Measurements from ENCODE around the gene FGF21. TPM values are rescaled to one million over a fixed set of nuclear protein-coding genes. Genes with fewer than 3 reads are reported as not detected.

Gene FGF21
- total RNA-seq, 1 donor from 2014 or later, result not detected

- TF ChIP-seq, protein P1, sequence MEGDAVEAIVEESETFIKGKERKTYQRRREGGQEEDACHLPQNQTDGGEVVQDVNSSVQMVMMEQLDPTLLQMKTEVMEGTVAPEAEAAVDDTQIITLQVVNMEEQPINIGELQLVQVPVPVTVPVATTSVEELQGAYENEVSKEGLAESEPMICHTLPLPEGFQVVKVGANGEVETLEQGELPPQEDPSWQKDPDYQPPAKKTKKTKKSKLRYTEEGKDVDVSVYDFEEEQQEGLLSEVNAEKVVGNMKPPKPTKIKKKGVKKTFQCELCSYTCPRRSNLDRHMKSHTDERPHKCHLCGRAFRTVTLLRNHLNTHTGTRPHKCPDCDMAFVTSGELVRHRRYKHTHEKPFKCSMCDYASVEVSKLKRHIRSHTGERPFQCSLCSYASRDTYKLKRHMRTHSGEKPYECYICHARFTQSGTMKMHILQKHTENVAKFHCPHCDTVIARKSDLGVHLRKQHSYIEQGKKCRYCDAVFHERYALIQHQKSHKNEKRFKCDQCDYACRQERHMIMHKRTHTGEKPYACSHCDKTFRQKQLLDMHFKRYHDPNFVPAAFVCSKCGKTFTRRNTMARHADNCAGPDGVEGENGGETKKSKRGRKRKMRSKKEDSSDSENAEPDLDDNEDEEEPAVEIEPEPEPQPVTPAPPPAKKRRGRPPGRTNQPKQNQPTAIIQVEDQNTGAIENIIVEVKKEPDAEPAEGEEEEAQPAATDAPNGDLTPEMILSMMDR (IDR thresholded peaks at IDR 0.05; ENCODE audit: borderline replicate concordance), result no peak
- DNase-seq, result no peak
- H3K27ac ChIP-seq (replicated peaks), result peak overlapping the region; percentile 90
- peaks cover 8% of the 10 kb centered on the region for H3K36me3 ChIP-seq
- intact Hi-C loops (cut with micrococcal nuclease), result loop anchor here (10.0 kb wide), 1 partner anchor 101 kb away; the partner anchor contains the start of gene CA11
- H3K9me3 ChIP-seq (replicated peaks), result no peaks in the 10 kb centered on the region
- peak overlapping the region; percentile 61 for H3K4me3 ChIP-seq
- peaks cover 32% of the 10 kb centered on the region for H3K4me1 ChIP-seq
- peaks cover 18% of the 10 kb centered on the region for H3K27me3 ChIP-seq (ENCODE audit: low read depth)
These were observed 9.2 kb upstream of the FGF21 start for GRCh38 chr19:48746110-48746509.

DNA sequence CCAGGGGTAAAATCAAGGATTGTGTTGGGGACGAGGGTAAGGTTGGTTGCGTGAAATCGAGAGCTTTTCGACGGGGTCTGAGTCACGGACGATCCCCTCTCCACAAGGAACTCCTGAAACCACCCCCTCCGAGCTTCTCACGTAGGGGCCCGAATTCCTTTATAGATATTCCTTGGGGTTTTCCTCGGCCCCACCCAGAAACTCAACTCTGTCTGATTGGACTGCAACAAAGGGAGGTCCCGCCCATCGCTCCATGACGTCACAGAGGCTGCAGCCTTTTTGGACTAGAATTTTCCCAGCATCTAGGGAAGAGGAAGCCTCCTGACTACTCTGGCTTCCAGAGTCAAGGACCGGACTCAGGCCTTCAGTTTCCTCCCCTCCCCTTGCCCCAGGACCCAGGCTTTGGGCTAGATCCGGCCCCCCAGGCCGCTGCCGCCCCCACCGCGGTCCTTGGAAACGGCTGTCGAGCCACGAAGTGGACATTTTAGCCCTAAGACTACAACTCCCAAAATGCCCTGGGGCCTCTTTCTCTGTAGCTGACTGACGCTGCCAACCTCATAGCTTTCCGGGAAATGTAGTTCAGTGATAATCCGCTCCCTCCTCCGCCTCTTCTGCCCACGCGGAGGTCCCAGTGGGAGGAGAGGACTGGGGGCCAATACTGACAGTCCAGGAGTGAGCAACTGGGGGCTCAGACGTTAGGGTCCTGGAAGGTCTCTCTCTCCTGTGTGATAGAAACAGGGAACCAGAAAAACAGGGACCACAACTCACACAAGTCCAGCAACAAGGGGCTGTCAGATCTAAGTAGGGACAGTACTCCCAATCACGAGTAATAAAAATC is 8.4 kb upstream of the FGF21 start, which contains the start of gene IZUMO1:
IZUMO1 (minus strand) TSS at position 172 of the 838 bp plus-strand sequence. CDS start 1,050 bp downstream, outside the sequence.
- intact Hi-C loops (cut with micrococcal nuclease), result loop anchor here (10.0 kb wide), 1 partner anchor 102 kb away; the partner anchor contains the start of gene CA11
- peaks cover 8% of the 10 kb centered on the region for H3K36me3 ChIP-seq
- DNase-seq, result peak; percentile 84
- H3K4me1 ChIP-seq, result peaks cover 28% of the 10 kb centered on the region
- peaks cover 27% of the 10 kb centered on the region for H3K27me3 ChIP-seq (ENCODE audit: low read depth)
- no peaks in the 10 kb centered on the region for H3K9me3 ChIP-seq (replicated peaks)
- H3K4me3 ChIP-seq, result peak within 1 kb of the TSS; percentile 61
- TF ChIP-seq, protein P1 (IDR thresholded peaks at IDR 0.05; ENCODE audit: borderline replicate concordance), result no peak
- peak within 1 kb of the TSS; percentile 90 for H3K27ac ChIP-seq (replicated peaks)

- Histone ChIP-seq H3K9me3 (replicated peaks) (no peaks in the 10 kb centered on the region), H3K4me3 (no peak overlapping the region), H3K27ac (replicated peaks) (no peak overlapping the region), H3K36me3 (peaks cover 8% of the 10 kb centered on the region), H3K27me3 (ENCODE audit: low read depth) (peaks cover 46% of the 10 kb centered on the region), H3K4me1 (peaks cover 45% of the 10 kb centered on the region)
- intact Hi-C loops (cut with micrococcal nuclease), result loop anchor here (10.0 kb wide), 1 partner anchor 105 kb away; the partner anchor contains the start of gene CA11
- TF ChIP-seq, protein P1 (IDR thresholded peaks at IDR 0.05; ENCODE audit: borderline replicate concordance), result no peak
- DNase-seq, result no peak
These were observed 5.6 kb upstream of the FGF21 start for GRCh38 chr19:48749571-48750198.

DNA sequence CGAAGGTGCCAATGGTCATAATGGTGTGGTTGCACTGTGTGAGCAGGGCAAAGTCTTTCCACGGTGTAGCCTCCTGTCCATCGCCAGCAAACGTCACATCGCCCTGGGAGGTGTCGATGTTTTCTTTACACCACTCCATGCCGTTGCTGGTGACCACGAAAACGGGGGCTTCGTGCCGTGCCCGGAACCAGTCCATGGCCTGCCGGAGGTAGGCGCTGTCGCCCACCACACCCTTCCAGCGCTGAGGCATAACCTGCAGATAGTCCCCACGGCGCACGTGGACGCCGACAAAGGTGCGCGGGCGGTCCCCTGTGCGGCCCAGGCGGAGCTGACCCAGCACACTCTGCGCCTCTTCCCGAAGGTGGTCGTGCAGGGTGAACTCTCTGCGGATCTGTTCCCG is 5.0 kb upstream of the FGF21 start:
- peaks cover 46% of the 10 kb centered on the region for H3K27me3 ChIP-seq (ENCODE audit: low read depth)
- H3K4me3 ChIP-seq, result peak overlapping the region; percentile 64
- DNase-seq, result no peak

More for the DNA sequence above, 5.0 kb upstream of the FGF21 start:
- TF ChIP-seq, protein P1 (IDR thresholded peaks at IDR 0.05; ENCODE audit: borderline replicate concordance), result no peak
- intact Hi-C loops (cut with micrococcal nuclease), result no loop called here
- Histone ChIP-seq H3K36me3 (peaks cover 8% of the 10 kb centered on the region), H3K4me1 (peaks cover 48% of the 10 kb centered on the region), H3K27ac (replicated peaks) (no peak overlapping the region), H3K9me3 (replicated peaks) (no peaks in the 10 kb centered on the region)

Data from left ventricle myocardium inferior (tissue), 1 donor.